SK-N-SH treated with all-trans-retinoic acid at 6 μM for 48 hours (cell line): ENCODE data around the gene NCAPD2.

Experiments
- ATAC-seq: fragments of 200-7000 bp; cut with Tn5 transposase; 3 replicates; pipeline ENCODE4 v1.9.1; 2020; ENCODE audit warnings: mild to moderate bottlenecking, moderate library complexity
- ARNTL ChIP-seq: fragments of 450-650 bp; formaldehyde crosslinking; IDR thresholded peaks from 2 replicates; pipeline ENCODE4 v1.5.0; 2020; ENCODE audit warnings: low read depth, mild to moderate bottlenecking, moderate library complexity, borderline replicate concordance
- BACH2 ChIP-seq: fragments of 250-450 bp; sonication (Bioruptor Pico); IDR thresholded peaks from 2 replicates; pipeline ENCODE4 v1.9.0; 2021; ENCODE audit warnings: mild to moderate bottlenecking, borderline replicate concordance
- CSDC2 ChIP-seq: fragments of 250-450 bp; sonication (Bioruptor Pico); IDR thresholded peaks from 2 replicates; pipeline ENCODE4 v1.5.0; 2020; ENCODE audit warnings: mild to moderate bottlenecking, moderate library complexity
- CSRNP3 ChIP-seq: fragments of 250-450 bp; sonication (Bioruptor Pico); IDR thresholded peaks from 2 replicates; pipeline ENCODE4 v1.5.1; 2021; ENCODE audit warnings: mild to moderate bottlenecking, moderate library complexity
- ESRRG ChIP-seq: fragments of 250-450 bp; sonication (Bioruptor Pico); IDR thresholded peaks from 2 replicates; pipeline ENCODE4 v1.6.1; 2021; ENCODE audit warnings: mild to moderate bottlenecking
- GLIS3 ChIP-seq: fragments of 250-450 bp; sonication (Bioruptor Pico); IDR thresholded peaks from 2 replicates; pipeline ENCODE4 v1.5.0; 2020; ENCODE audit warnings: mild to moderate bottlenecking, moderate library complexity
- ISL1 ChIP-seq: fragments of 250-450 bp; sonication (Bioruptor Pico); IDR thresholded peaks from 2 replicates; pipeline ENCODE4 v2.1.2; 2022; ENCODE audit warnings: mild to moderate bottlenecking, moderate library complexity
- OSR1 ChIP-seq: fragments of 250-450 bp; sonication (Bioruptor Pico); IDR thresholded peaks from 2 replicates; pipeline ENCODE4 v1.8.0; 2022; ENCODE audit warnings: moderate library complexity, mild to moderate bottlenecking, inconsistent platforms
- PATZ1 ChIP-seq: fragments of 250-450 bp; sonication (Bioruptor Pico); IDR thresholded peaks from 2 replicates; pipeline ENCODE4 v1.8.0; 2020; ENCODE audit warnings: mild to moderate bottlenecking, moderate library complexity, borderline replicate concordance
- POU6F1 ChIP-seq: fragments of 250-450 bp; sonication (Bioruptor Pico); IDR thresholded peaks from 2 replicates; pipeline ENCODE4 v1.8.0; 2021; ENCODE audit warnings: low read depth, mild to moderate bottlenecking, moderate library complexity, borderline replicate concordance
- PPARA ChIP-seq: fragments of 250-450 bp; sonication (Bioruptor Pico); IDR thresholded peaks from 2 replicates; pipeline ENCODE4 v1.5.0; 2020; ENCODE audit warnings: mild to moderate bottlenecking, borderline replicate concordance
- RARB ChIP-seq: fragments of 250-450 bp; sonication (Bioruptor Pico); IDR thresholded peaks from 2 replicates; pipeline ENCODE4 v1.8.0; 2021; ENCODE audit warnings: mild to moderate bottlenecking, moderate library complexity
- SNAI2 ChIP-seq: fragments of 250-450 bp; sonication (Bioruptor Pico); IDR thresholded peaks from 2 replicates; pipeline ENCODE4 v1.5.0; 2020; ENCODE audit warnings: mild to moderate bottlenecking, moderate library complexity
- TCF4 ChIP-seq: fragments of 250-450 bp; sonication (Bioruptor Pico); IDR thresholded peaks from 2 replicates; pipeline ENCODE4 v1.8.0; 2021; ENCODE audit warnings: mild to moderate bottlenecking, moderate library complexity, borderline replicate concordance
- TOX ChIP-seq: fragments of 250-450 bp; sonication (Bioruptor Pico); IDR thresholded peaks from 2 replicates; pipeline ENCODE4 v1.8.0; 2021; ENCODE audit warnings: mild to moderate bottlenecking, moderate library complexity, borderline replicate concordance
- TSHZ2 ChIP-seq: fragments of 250-450 bp; sonication (Bioruptor Pico); IDR thresholded peaks from 2 replicates; pipeline ENCODE4 v1.5.0; 2020; ENCODE audit warnings: mild to moderate bottlenecking, moderate library complexity
- ZC3H10 ChIP-seq: fragments of 250-450 bp; sonication (Bioruptor Pico); IDR thresholded peaks from 2 replicates; pipeline ENCODE4 v1.5.1; 2021; ENCODE audit warnings: mild to moderate bottlenecking, moderate library complexity
- ZFP3 ChIP-seq: fragments of 250-450 bp; sonication (Bioruptor Pico); IDR thresholded peaks from 2 replicates; pipeline ENCODE4 v1.5.0; 2020; ENCODE audit warnings: mild to moderate bottlenecking, moderate library complexity
- ZFP30 ChIP-seq: fragments of 450-650 bp; formaldehyde crosslinking; IDR thresholded peaks from 2 replicates; pipeline ENCODE4 v1.5.0; 2022; ENCODE audit warnings: mild to moderate bottlenecking, moderate library complexity
- ZNF565 ChIP-seq: fragments of 450-650 bp; formaldehyde crosslinking; conservative IDR thresholded peaks from 2 replicates; pipeline ENCODE4 v1.5.0; 2020; ENCODE audit warnings: low read depth, mild to moderate bottlenecking, moderate library complexity
- ZNF8 ChIP-seq: fragments of 450-650 bp; formaldehyde crosslinking; IDR thresholded peaks from 2 replicates; pipeline ENCODE4 v1.5.0; 2020; ENCODE audit warnings: mild to moderate bottlenecking, moderate library complexity

Gene NCAPD2

GRCh38 chr12:6559500-6559899, 65.6 kb downstream of the NCAPD2 start:
- TF ChIP-seq OSR1 (CRISPR knock-in tag): no peak
- TF ChIP-seq ISL1 (CRISPR knock-in tag): no peak
- no peak for TF ChIP-seq ARNTL
- TF ChIP-seq PPARA: no peak
- TF ChIP-seq RARB (CRISPR knock-in tag): no peak
- TF ChIP-seq PATZ1 (CRISPR knock-in tag): no peak
- TF ChIP-seq, all 23 proteins: peak for 0
- ATAC-seq: no peak

GRCh38 chr12:6560501-6561205, 66.8 kb downstream of the NCAPD2 start:
- no peak for ATAC-seq
- TF ChIP-seq ARNTL (no peak), ESRRG (CRISPR knock-in tag) (no peak), ZFP3 (CRISPR knock-in tag) (no peak), POU6F1 (CRISPR knock-in tag) (no peak), BACH2 (CRISPR knock-in tag) (no peak), OSR1 (CRISPR knock-in tag) (no peak), GLIS3 (CRISPR knock-in tag) (no peak), ZNF565 (CRISPR knock-in tag) (no peak), ZFP30 (CRISPR knock-in tag) (no peak), ISL1 (CRISPR knock-in tag) (no peak), ZNF8 (CRISPR knock-in tag) (no peak), SNAI2 (CRISPR knock-in tag) (no peak), TCF4 (CRISPR knock-in tag) (no peak), TSHZ2 (CRISPR knock-in tag) (no peak), PPARA (no peak), ZC3H10 (CRISPR knock-in tag) (no peak)

- ATAC-seq: no peak
- no peak for TF ChIP-seq POU6F1 (CRISPR knock-in tag)
- TF ChIP-seq ZC3H10 (CRISPR knock-in tag): no peak
- TF ChIP-seq OSR1 (CRISPR knock-in tag): no peak
- no peak for TF ChIP-seq PPARA
- TF ChIP-seq BACH2 (CRISPR knock-in tag): no peak
- TF ChIP-seq CSDC2: no peak
- no peak for TF ChIP-seq TOX (CRISPR knock-in tag)
- TF ChIP-seq ZNF8 (CRISPR knock-in tag): no peak
- TF ChIP-seq TCF4 (CRISPR knock-in tag): no peak
- no peak for TF ChIP-seq CSRNP3 (CRISPR knock-in tag)
- TF ChIP-seq ARNTL: no peak
- TF ChIP-seq ISL1 (CRISPR knock-in tag): no peak
- TF ChIP-seq ZFP30 (CRISPR knock-in tag): no peak
- no peak for TF ChIP-seq GLIS3 (CRISPR knock-in tag)
- TF ChIP-seq ZFP3 (CRISPR knock-in tag): no peak
- no peak for TF ChIP-seq ESRRG (CRISPR knock-in tag)
- TF ChIP-seq SNAI2 (CRISPR knock-in tag): no peak
- TF ChIP-seq PATZ1 (CRISPR knock-in tag): no peak
These were observed 69.0 kb downstream of the NCAPD2 start for GRCh38 chr12:6562881-6563280.
